Mesothelial cell of epicardium (in vitro differentiated cells): ENCODE results near the gene FOXC1. TPM values are rescaled to one million over a fixed set of nuclear protein-coding genes. Genes with fewer than 3 reads are reported as not detected.

Experiments
- DNase-seq, 2 experiments: peaks; one replicate each; pipeline ENCODE4 v3.0.0; 2021; ENCODE audit warnings: low spot score in 2 of 2; ENCODE audit not compliant: unreplicated experiment in 2 of 2
- H3K27ac Mint-ChIP-seq: 2 replicates; pipeline ENCODE4 v1.8.0; 2021; ENCODE audit warnings: mixed read lengths
- H3K27me3 Mint-ChIP-seq: 2 replicates; pipeline ENCODE4 v1.8.0; 2021; ENCODE audit warnings: low read depth, mixed read lengths
- H3K36me3 Mint-ChIP-seq: 2 replicates; pipeline ENCODE4 v1.8.0; 2021; ENCODE audit warnings: mixed read lengths
- H3K4me1 Mint-ChIP-seq: 2 replicates; pipeline ENCODE4 v1.8.0; 2021; ENCODE audit warnings: mixed read lengths
- H3K4me3 Mint-ChIP-seq: 2 replicates; pipeline ENCODE4 v1.8.0; 2021; ENCODE audit warnings: mild to moderate bottlenecking, moderate library complexity, mixed read lengths
- H3K9me3 Mint-ChIP-seq: 2 replicates; pipeline ENCODE4 v1.8.0; 2021; ENCODE audit warnings: mixed read lengths
- CTCF ChIP-seq: fragments of 200-600 bp; sonication (generic); IDR thresholded peaks from one replicate; pipeline ENCODE4 v1.5.0; 2021; ENCODE audit warnings: antibody characterized with exemption; ENCODE audit not compliant: unreplicated experiment
- total RNA-seq: library from RNA; stranded (reverse); gene quantifications from 3 replicates; pipeline ENCODE4 v1.2.1, GENCODE V29; 2021

The FOXC1 gene
- total RNA-seq, 1 donor from 2014 or later: 50.5 TPM

- no peak for TF ChIP-seq CTCF
Measured at GRCh38 chr6:1580109-1580508, 29.6 kb upstream of the FOXC1 start.

DNA sequence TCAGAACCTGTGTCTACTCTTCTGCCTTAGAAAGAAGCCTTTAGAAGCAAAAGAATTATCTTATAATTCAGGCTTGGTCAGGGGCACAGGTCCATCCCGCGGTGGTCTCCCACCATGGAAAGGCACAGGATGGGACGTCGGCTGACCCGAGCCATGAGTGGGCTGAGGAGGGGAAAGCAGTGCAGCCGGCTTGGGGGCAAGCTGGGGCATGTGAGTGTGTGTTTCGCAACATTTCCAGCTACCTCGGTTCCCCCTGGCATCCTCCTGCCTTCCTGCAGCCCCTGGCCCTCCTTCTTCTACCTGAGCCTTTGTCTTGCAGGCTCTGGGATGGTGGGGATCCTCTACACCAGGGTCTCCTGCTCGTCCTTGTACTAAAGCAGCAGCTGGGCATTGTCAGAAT lies 29.1 kb upstream of the FOXC1 start:
- no peak overlapping the region for H3K4me3 Mint-ChIP-seq
- TF ChIP-seq CTCF: no peak
- H3K27me3 Mint-ChIP-seq: peaks cover 3% of the 10 kb centered on the region
- peaks cover 3% of the 10 kb centered on the region for H3K4me1 Mint-ChIP-seq
- DNase-seq: no peak
- peaks cover 7% of the 10 kb centered on the region for H3K9me3 Mint-ChIP-seq
- H3K36me3 Mint-ChIP-seq: no peaks in the 10 kb centered on the region
- no peak overlapping the region for H3K27ac Mint-ChIP-seq

More at GRCh38 chr6:1580109-1580508, 29.6 kb upstream of the FOXC1 start:
- H3K4me1 Mint-ChIP-seq: peaks cover 7% of the 10 kb centered on the region
- H3K27ac Mint-ChIP-seq: no peak overlapping the region
- H3K36me3 Mint-ChIP-seq: no peaks in the 10 kb centered on the region
- H3K27me3 Mint-ChIP-seq: no peaks in the 10 kb centered on the region
- DNase-seq: no peak
- H3K4me3 Mint-ChIP-seq: no peak overlapping the region
- H3K9me3 Mint-ChIP-seq: peaks cover 7% of the 10 kb centered on the region

DNA sequence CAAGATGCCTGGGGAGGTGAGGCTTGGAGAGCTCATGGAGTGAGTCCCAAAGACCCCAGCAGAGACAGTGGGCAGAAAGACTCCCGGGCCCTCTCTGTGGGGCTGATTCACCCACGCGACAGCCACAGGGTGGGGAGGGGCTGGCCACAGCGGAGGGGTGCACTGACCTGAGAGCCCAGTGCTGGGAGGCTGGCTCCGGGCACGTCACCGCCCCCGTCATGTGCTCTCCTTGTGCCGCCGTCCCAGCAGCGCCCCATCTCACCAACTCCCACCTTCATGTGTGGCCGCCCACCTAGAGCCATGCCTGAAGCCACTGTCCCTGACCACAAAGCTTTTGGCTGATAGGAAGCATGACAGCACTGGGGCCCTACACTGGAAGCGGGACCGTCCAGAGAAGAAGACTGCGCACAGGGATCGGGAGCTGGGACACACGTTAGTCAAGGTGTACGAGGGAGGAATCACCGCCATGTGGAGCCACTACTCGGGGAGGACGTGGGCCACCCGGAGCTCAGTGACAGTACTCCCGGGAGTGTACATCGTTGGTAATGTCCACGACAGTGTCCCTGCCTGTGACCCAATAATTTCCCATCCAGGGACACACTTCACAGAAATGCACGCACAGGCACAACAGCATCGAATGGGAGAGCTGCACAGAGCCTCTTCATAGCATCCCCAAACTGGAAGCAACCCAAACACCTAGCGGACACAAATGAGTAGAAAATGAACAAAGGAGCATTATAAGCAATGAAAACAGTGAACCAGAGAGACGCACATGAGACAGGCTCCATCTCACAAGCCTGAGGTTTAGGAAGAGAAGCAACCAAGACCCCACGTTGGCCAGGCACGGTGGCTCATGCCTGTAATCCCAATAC lies 28.4 kb upstream of the FOXC1 start:
- Mint-ChIP-seq H3K27me3 (peaks cover 7% of the 10 kb centered on the region), H3K27ac (no peak overlapping the region), H3K36me3 (no peaks in the 10 kb centered on the region), H3K9me3 (peaks cover 7% of the 10 kb centered on the region), H3K4me1 (no peaks in the 10 kb centered on the region), H3K4me3 (no peak overlapping the region)
- no peak for DNase-seq
- TF ChIP-seq CTCF: no peak

GRCh38 chr6:1584146-1584545 lies 25.6 kb upstream of the FOXC1 start:
- no peak overlapping the region for H3K27ac Mint-ChIP-seq
- no peak for DNase-seq
- no peak for TF ChIP-seq CTCF
- no peak overlapping the region for H3K4me3 Mint-ChIP-seq
- no peaks in the 10 kb centered on the region for H3K4me1 Mint-ChIP-seq
- peaks cover 7% of the 10 kb centered on the region for H3K9me3 Mint-ChIP-seq
- H3K27me3 Mint-ChIP-seq: peaks cover 15% of the 10 kb centered on the region
- no peaks in the 10 kb centered on the region for H3K36me3 Mint-ChIP-seq

GRCh38 chr6:1584996-1585668 lies 24.6 kb upstream of the FOXC1 start:
- Mint-ChIP-seq H3K27ac (no peak overlapping the region), H3K4me3 (no peak overlapping the region), H3K36me3 (no peaks in the 10 kb centered on the region), H3K4me1 (no peaks in the 10 kb centered on the region), H3K9me3 (peaks cover 7% of the 10 kb centered on the region), H3K27me3 (peaks cover 20% of the 10 kb centered on the region)
- TF ChIP-seq CTCF: no peak
- DNase-seq: no peak
